Body of pancreas (tissue), 4 donors: Measurements from ENCODE around the gene SNX8. TPM values are rescaled to one million over a fixed set of nuclear protein-coding genes. Genes with fewer than 3 reads are reported as not detected.

Source experiments
- ATAC-seq: fragments of 150-250 bp; one replicate; pipeline ENCODE4 v1.9.1; 2016
- DNase-seq, 4 donors: peaks; one replicate each; pipeline ENCODE4 v3.0.0-alpha.2; 2019
- H3K27ac ChIP-seq, 4 donors: fragments of 200-600 bp; sonication (generic); 1 replicate in 3 of 4; 2 replicates in 1 of 4; pipeline versions ENCODE4 v1.5.1 to v1.6.1; 2016 to 2019; ENCODE audit warnings: mild to moderate bottlenecking in 1 of 4, mixed read lengths in 1 of 4, moderate library complexity in 1 of 4
- H3K27me3 ChIP-seq, 2 donors: fragments of 200-600 bp; sonication (generic); one replicate each; pipeline ENCODE4 v1.6.0; 2016; ENCODE audit warnings: mild to moderate bottlenecking in 1 of 2
- H3K36me3 ChIP-seq, 2 donors: fragments of 200-600 bp; sonication (generic); replicated peaks in 1 of 2; 2 replicates each; pipeline ENCODE4 v1.5.1; 2016; ENCODE audit warnings: low read depth in 2 of 2; ENCODE audit not compliant: insufficient read depth in 1 of 2
- H3K4me1 ChIP-seq: fragments of 200-600 bp; sonication (generic); one replicate; pipeline ENCODE4 v1.6.0; 2016
- H3K4me3 ChIP-seq, 2 donors: fragments of 200-600 bp; sonication (generic); 1 replicate in 1 of 2; 2 replicates in 1 of 2; pipeline ENCODE4 v1.5.1; 2016 to 2019
- H3K9me3 ChIP-seq, 3 donors: fragments of 200-600 bp; sonication (generic); 1 replicate in 2 of 3; 2 replicates in 1 of 3; pipeline ENCODE4 v1.5.1; 2016
- CTCF ChIP-seq, 7 experiments: fragments of 450-650 bp in 4 of 7; fragments of 200-600 bp in 3 of 7; sonication (generic) in 3 of 7; IDR thresholded peaks; one replicate each; pipeline ENCODE4 v1.5.1; 2016 to 2019; ENCODE audit warnings: antibody characterized with exemption in 7 of 7
- POLR2A ChIP-seq, 3 donors: fragments of 450-650 bp; IDR thresholded peaks; one replicate each; pipeline ENCODE4 v1.6.1; 2016; ENCODE audit warnings: antibody characterized with exemption in 3 of 3, mild to moderate bottlenecking in 2 of 3
- WGBS, 2 donors: methylation state at CpG; one replicate each; pipeline ENCODE4 v1.1.5; 2017; 5-methylcytosine and 5-hydroxymethylcytosine counted together
- intact Hi-C: fragments of 100-400 bp; cut with DNase I; formaldehyde crosslinking; loops from one replicate; pipeline ENCODE4 v1.15.1; 2023
- total RNA-seq, 2 donors: library from RNA; depleted of rRNA; stranded (reverse); fragments of >200 nt; gene quantifications; one replicate each; pipeline ENCODE4 v1.1.0, GENCODE V29; 2016

The SNX8 gene
- total RNA-seq, 2 donors from 2014 or later, result 5.3 to 6.2 TPM

- intact Hi-C loops, result no loop called here
- no peaks in the 10 kb centered on the region for H3K9me3 ChIP-seq
- DNase-seq (peak; percentile 88 to 92 (median 91)), ATAC-seq (peak; percentile 91)
- peaks cover 43% of the 10 kb centered on the region for H3K4me1 ChIP-seq
- no peaks in the 10 kb centered on the region for H3K36me3 ChIP-seq
- TF ChIP-seq CTCF (IDR thresholded peaks at IDR 0.05) (no peak), POLR2A (IDR thresholded peaks at IDR 0.05) (peak; percentile 8 to 46 (median 26))
- H3K27ac ChIP-seq, result peak within 1 kb of the TSS; percentile 93 to 99 (median 97)
- WGBS, 2 donors, result 0% methylated on average over 23 to 55 of the region's 55 CpGs
- peak within 1 kb of the TSS; percentile 82 to 99 for H3K4me3 ChIP-seq
- no peaks in the 10 kb centered on the region for H3K27me3 ChIP-seq
These were observed 40.1 kb upstream of the SNX8 start, which contains the start of gene EIF3B for GRCh38 chr7:2354186-2354938. EIF3B (plus strand) TSS chr7:2354827; CDS start chr7:2354922, 95 bp downstream.

- no peaks in the 10 kb centered on the region for H3K27me3 ChIP-seq
- peak; percentile 82 for ATAC-seq
- no peaks in the 10 kb centered on the region for H3K36me3 ChIP-seq
- peaks cover 38% of the 10 kb centered on the region for H3K4me1 ChIP-seq
- H3K27ac ChIP-seq, result peak overlapping the region; percentile 93 to 99 (median 97)
- no peaks in the 10 kb centered on the region for H3K9me3 ChIP-seq
- TF ChIP-seq CTCF (IDR thresholded peaks at IDR 0.05), result no peak
- TF ChIP-seq POLR2A (IDR thresholded peaks at IDR 0.05), result peak in 2 of 3 donors; percentile 62 to 63
- DNase-seq, result peak; percentile 87 to 91 (median 88)
- intact Hi-C loops, result no loop called here
- WGBS, 2 donors, result 0% methylated on average over 5 to 25 of the region's 26 CpGs
- H3K4me3 ChIP-seq, result peak overlapping the region in 1 of 2 donors; percentile 28
These were observed 39.6 kb upstream of the SNX8 start for GRCh38 chr7:2353936-2354185.

GRCh38 chr7:2353113-2353935, 39.1 kb upstream of the SNX8 start:
- ATAC-seq (no peak), DNase-seq (no peak)
- intact Hi-C loops, result no loop called here
- Histone ChIP-seq H3K4me3 (peak overlapping the region in 1 of 2 donors; percentile 28), H3K9me3 (no peaks in the 10 kb centered on the region), H3K4me1 (peaks cover 33% of the 10 kb centered on the region), H3K27me3 (no peaks in the 10 kb centered on the region), H3K27ac (peak overlapping the region; percentile 93 to 99 (median 97)), H3K36me3 (no peaks in the 10 kb centered on the region)
- TF ChIP-seq POLR2A (IDR thresholded peaks at IDR 0.05) (no peak), CTCF (IDR thresholded peaks at IDR 0.05) (no peak)
- 51 to 62% methylated on average over 22 of the region's 22 CpGs for WGBS, 2 donors

GRCh38 chr7:2350861-2351260, 36.6 kb upstream of the SNX8 start:
- no peaks in the 10 kb centered on the region for H3K9me3 ChIP-seq
- H3K4me1 ChIP-seq, result peaks cover 9% of the 10 kb centered on the region
- H3K36me3 ChIP-seq, result no peaks in the 10 kb centered on the region
- no peaks in the 10 kb centered on the region for H3K27me3 ChIP-seq
- H3K4me3 ChIP-seq, result no peak overlapping the region
- no peak for DNase-seq
- 92 to 95% methylated on average over 12 of the region's 12 CpGs for WGBS, 2 donors
- no peak overlapping the region for H3K27ac ChIP-seq
- no peak for TF ChIP-seq POLR2A (IDR thresholded peaks at IDR 0.05)
- no peak for TF ChIP-seq CTCF (IDR thresholded peaks at IDR 0.05)
- no peak for ATAC-seq
- intact Hi-C loops, result no loop called here
